NCI-H146 treated with DMSO at 0.1 percent for 48 hours (cell line): ENCODE results near the gene IRF2BPL.
A peak's percentile ranks its signal among the peaks of the same experiment; 100 is the strongest.

ENCODE experiments used
- DNase-seq: peaks from one replicate; lab custom pipeline; 2025; ENCODE audit not compliant: unreplicated experiment; lab: John Stamatoyannopoulos, UW

The IRF2BPL gene

DNA sequence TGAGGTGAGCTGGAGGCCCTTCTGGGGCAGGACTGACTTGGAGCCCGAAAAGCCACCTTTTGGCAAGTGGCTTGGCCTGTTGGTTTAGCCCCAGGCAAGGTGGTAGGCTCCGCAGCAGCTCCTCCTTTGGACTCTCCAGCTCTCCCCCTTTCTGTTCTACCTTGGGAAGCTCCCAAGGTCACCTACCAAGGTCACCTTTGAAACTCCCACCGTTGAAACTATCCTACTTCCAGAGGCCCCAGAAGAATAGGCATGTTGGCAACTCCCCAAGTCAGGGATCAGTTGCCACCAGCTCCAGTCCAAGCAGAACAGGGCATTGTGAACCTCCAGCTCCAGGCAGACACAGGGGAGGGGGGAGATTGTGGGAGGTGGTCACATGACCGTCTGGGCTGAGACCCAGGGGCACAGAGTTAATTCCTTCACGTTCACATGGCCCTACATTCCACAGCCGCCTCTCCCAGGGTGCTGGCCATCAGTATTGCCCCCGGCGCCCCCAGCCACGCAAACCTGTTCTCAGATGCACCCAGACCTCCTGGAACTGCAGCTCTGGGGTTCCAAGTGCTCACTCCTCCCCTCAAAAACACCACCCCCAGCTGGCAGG is 14.4 kb downstream of the IRF2BPL start:
- no peak for DNase-seq

DNA sequence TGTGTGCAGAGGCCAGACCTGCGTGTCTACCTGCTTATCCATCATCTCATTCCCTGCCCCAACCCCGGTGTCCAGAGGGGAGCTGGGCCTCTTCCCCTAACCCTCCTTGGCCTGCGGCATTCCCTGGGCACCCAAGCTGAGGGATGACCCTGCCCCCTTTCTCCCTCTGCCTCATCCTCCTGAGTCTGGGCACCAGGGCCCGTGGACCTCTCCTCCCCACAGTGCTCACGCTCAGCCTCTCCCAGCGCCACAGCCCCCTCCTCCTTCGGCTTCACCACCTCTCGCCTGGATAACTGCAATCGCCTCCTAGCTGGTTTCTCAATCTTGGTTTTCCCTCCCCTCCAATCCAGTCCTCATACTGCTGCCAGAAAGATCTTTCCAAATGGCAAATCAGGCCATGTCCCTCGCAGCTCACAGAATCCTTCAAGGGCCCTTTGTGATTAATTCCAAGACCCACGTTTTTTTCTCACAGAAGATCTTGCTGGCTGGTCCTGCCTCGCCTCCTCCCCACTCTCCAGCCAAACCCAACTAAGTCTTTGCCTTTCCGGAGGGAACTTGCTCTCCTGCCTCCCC is 16.2 kb downstream of the IRF2BPL start:
- DNase-seq: no peak

DNA sequence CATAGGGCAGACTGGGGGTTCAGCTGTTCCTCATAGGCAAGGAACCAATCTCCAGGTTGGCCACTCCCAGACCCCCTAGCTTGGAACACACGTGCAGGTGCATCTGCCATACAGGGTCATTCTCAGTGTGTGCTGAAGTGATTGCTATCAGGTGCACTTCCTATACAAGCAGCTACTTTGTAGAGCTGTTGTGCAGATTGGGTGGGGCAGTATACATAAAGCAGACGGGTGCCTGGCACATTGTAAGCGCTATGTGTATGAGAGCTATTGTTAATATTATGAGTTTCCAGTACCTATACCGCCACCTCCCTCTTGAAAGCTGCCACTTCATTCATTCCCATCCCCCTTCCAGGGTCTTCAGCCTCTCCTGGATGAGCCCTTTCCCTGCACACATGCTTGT is 17.3 kb downstream of the IRF2BPL start:
- DNase-seq: peak; percentile 19

DNA sequence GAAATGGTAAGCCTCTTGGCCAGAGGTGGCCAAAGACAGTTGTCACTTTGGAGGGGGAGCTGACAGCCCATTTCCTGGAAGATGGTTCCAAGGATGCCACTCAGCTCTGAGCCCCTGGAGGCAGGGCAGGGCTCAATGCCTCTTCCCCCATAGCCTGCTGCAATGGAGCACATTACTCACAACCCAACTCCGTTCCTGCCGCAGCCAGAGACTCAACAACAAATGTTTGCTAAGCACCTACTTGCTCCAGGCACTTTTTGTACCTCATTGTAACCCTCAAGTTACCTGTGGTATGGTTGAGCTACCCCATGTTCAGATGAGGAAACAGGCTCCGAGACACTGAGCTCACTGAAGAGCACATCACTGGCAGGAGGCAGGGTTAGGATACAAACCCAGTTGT is 19.5 kb downstream of the IRF2BPL start:
- no peak for DNase-seq

DNA sequence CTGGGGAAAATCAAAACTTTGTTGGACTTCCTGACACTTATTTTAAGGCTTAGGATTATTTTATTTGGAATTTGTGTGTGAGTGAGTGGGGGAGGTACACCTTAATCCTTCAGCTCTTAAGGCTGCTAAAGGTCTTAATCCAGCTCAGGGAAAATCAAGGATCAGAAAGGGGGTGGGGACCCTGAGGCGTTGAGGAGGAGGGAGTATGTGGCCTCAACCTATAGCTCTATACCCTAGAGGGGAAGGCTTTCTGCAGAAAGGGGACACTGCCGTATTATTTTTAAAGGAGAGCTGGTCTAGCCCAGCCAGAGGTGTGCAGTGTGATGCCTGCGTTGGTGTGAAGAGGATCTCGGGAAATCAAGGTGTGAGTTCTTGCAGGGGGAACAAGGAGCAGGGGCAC is 20.0 kb downstream of the IRF2BPL start:
- no peak for DNase-seq

DNA sequence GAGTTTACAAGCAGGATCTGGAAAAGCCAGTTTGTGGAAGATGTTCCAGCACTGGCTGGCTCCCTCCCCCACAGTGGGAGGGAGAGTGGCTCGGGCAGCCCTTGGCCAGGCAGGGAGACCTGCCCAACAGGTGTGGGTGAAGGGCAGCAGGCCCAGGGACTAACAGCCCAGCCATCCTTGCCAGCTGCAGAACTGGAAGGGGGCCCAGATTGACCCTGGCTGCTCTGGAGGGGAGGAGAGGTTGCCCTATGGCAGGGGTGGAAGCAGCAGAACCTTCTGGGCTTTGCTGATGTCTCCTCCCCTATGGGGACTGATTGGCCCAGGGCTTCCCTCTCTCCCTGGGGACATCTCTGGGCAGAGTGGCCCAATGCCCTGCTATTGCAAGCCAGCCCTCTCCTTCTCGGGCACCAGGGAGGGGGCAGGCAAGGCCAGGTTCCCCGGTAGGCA is 20.5 kb downstream of the IRF2BPL start:
- DNase-seq: no peak

DNA sequence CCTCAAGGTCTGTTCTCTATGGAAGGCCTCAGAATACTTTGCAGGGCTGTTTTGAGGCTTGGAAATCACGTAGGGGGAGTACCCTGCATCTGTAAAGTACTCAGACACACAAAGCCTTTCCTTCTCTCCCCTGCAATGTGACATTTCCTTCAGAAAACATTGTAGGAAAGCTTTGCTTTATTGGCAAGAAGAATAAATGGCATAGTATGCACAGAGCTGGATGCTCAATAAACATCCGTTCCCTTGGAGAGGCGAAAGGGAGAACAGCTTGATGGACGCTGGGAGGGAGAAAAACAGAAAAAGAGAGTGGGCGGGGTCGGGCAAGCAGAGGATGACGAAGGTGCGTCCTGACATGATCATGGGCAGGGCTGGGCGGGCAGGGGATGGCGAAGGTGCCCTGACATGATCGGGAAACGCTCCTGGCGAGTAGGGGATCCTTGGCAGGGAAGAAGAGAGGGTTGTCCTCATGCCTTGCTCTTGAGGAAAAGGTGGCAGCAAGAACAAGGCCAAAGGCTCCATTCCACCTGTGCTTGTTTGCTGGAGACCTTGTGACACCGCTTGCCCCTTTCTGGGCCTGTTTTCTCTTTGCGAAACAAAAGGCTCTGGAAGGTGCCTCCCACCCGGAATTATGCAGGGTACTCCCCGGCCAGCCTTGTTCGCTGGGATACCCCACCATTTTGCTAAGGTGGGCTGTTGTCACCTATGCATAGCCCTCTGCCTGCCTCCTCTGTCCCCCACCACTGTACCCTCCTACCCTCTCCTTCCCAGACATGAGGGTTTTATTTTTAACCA is 21.1 kb downstream of the IRF2BPL start:
- DNase-seq: no peak

DNA sequence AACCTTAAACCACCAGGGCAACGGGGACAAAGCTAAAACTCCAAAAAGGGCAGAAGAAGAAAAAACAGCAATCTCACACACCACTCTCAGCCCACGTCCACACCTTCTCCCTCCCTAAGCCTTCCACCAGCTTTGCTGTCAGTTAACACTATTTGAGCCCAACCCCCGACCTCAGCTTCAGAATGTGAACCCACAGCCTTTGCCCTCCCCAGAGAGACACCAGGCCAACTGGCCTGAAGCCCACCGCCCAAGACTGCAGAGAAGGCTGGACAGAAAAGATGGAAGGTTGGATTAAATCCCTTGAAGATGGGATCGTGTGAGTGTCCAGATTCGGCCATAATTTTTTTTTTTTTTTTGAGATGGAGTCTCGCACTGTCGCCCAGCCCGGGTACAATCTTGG is 22.4 kb downstream of the IRF2BPL start:
- no peak for DNase-seq

DNA sequence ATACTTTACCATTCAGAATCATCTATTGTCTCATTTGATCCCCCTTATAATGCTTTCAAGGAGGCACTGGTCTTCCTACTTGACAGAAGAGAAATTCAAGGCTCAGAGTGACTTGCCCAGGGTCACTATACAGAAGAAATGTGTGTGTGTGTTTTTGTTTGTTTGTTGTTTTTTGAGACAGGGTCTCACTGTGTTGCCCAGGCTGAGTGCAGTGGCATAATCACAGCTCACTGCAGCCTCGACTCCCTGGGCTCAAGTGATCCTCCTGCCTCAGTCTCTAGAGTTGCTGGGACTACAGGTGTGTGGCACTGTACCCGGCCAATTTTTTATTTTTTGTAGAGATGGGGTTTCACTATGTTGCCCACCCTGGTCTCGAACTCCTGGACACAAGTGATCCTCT is 22.9 kb downstream of the IRF2BPL start:
- DNase-seq: no peak

DNA sequence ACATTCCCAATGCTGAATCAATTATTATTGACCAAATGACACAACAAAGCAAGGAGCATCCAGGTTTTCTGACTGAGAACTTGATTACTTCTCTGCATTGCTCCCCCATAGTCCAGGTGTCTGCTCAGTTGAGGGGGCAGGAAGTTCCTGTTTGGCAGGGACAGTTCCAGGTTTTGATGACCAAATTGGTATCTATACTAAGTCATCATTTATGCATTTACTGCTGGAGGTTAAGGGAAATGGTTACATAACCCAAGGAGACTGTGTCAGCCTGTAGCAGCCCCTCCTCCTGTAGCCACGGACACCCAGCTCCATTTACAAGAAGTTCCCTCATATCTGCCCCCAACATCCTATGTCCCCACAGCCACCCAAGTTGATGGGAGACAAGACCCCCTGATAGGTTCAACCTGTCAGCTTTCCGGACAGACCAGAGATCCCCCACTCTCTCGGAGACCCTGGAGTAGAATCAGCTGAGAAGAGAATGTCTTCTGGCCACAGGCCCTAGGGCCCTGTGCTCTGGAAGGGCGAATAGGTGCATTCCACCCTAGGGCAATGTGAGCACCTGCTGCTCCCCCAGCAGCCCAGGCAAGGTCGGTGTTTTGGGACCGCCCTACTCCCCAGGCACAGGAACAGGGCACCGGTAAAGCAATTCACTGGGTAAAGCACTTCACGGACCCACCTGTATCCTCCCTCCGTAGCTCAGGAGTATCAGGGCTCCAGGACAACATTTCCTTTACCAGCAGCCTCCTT is 23.6 kb downstream of the IRF2BPL start:
- DNase-seq: no peak

DNA sequence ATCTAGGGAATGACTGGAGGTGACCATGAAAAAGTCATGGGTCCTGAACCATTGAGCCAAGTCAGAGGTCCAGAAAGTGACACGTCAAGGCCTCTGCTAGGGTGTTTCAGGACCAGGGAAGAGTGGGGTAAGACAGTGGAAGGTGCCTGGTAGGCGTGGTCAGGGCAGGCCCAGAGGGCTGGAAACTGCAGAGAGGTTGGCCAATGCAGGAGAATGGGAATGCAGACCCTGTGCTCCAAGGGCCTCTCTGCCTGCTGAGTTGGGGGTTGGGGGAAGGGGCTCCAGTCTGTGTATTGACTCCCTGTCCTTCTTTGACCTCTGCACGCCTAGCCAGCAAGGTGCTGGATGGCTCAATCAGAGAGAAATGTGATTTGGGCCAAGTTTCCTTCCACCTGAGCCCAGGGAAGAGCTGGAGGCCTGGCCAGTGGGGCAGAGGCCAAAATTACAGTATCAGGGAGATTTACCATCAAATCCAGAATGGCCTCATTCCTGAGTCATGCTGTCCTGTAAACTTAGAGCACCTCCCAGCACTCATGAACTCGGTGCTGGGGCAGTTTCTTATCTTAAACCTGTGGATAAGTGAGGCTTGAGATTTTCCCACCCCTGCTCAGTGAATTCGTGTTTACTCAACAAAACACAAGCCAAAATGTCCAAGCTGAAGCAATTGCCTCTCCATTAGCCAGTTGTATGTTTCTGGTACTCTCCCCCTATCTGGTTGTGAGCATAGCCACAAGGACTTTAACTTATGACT is 24.4 kb downstream of the IRF2BPL start:
- no peak for DNase-seq

DNA sequence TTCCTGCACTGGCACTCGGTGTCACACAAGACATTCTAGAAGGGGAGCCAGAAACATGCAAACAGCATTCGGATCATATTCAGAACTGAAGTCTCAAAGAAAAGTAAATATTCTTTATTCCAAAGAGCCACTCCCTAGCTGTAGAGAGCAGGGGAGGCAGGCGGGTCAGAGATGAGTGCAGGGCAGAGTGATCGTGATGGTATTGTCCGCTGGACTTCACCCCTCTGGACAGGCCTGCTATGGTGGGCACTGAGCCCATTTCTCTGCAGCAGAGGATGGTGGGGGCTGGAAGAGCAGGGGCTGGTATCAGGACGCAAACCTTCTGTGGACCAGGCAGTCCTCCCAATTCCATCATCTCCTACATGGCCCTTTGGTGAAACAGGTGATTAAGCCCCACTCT is 25.6 kb downstream of the IRF2BPL start:
- no peak for DNase-seq

DNA sequence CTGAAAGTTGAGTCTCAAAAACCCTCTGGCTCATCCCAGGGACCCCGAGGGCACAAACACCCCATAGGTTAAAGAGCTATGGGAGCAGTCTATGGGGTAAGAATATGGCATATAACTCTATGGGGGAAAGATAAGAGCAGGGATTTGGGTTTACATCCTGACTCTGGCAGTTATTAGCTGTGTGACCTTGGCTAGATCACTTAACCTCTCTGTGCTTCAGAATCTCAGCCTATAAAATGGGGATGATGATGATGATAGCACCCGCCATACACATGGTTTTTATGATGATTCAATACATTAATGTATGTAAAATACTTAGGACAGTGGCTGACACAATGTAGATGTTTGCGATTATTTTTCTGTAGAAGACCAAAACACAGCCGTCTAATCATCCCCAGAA is 26.2 kb downstream of the IRF2BPL start:
- no peak for DNase-seq

DNA sequence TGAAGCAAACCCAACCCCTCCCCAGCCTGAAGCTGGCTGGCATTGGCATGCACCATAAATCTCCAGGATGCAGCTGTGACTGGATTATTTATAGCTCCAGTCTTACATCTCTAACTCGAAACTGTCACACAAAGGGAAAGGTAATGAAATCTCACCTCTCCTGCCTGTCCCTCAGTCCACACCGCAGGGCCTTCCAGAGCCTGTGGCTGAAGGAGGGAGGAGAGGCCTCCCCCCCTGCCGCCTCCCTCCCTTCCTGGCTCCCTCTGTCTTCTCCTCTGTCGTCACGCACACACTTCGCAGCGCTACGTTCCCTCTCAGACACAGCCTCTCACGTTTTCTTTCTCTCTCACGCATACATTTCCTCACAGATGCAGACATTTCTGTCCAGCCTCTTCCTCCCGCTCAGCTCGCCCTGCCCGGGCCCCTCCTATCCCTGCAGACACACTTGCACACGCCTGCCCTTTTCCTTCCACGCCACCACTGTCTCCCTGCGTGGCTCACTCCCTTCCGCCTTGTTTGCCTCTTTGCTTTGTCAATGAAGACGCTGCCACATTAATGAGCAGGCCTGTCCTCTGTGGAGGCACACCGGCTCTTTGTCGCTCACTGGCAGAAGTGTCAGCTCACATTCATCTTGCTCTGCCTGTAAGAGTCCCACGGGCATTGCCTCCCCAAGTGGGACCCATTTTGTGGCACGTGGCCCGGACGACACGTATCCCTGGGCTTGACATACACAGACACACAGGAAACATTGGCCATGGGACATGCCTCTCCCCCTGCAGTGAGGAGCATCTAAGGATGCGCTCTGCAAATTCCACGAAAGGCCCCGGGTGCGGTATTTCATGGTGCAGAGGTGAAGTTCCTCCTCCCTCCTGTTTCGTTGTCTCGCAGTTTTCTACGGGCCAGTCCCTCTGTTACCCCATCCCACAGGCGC is 27.9 kb downstream of the IRF2BPL start:
- DNase-seq: no peak

DNA sequence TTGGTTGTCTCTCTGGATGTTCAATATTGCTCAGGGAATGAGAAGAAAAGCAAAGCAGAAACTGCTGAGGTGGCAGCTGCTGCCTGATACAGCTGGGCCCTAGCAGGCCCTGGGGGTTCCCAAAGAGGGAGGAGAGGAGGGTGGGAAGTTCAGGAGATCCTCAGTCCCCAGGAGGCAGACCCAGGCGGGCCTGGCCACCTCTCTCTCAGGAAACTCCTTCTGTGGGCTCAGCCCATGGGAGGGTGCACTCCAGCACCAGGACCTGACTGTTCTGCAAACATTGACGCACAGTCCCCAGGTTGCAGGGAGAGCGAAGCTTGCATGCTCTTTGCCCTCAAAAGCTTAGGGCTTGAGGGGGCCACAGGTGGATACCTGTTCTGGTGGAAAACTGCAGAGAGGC is 29.6 kb downstream of the IRF2BPL start:
- DNase-seq: no peak

DNA sequence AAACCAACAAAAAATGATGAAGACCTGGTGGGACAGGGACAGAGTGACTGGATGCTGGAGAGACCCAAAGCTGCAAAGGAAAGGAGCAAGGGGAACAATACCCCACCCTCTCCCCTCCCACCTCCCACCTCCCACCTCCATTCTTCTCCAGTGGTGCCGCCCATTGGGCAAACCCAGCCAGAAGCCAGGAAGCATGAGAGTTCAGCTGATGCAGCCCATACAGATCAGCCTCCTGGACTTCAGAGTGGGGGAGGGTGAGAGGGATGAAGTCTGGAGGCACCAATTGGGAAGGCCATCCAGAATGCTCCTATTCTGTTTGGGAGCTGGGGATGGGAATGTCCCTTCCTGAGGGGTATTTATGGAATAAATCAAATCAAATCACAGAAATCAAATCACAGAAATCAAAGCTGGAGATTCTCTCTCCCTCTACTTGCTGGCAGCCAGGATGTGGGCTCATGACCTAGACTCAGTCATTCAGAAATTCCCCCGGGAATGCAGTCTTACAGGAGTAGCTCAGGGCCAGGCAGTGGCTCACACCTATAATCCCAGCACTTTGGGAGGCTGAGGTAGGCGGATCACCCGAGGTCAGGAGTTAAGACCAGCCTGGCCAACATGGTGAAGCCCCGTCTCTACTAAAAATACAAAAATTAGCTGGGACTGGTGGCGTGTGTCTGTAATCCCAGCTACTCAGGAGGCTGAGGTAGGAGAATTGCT is 31.1 kb downstream of the IRF2BPL start:
- DNase-seq: no peak

DNA sequence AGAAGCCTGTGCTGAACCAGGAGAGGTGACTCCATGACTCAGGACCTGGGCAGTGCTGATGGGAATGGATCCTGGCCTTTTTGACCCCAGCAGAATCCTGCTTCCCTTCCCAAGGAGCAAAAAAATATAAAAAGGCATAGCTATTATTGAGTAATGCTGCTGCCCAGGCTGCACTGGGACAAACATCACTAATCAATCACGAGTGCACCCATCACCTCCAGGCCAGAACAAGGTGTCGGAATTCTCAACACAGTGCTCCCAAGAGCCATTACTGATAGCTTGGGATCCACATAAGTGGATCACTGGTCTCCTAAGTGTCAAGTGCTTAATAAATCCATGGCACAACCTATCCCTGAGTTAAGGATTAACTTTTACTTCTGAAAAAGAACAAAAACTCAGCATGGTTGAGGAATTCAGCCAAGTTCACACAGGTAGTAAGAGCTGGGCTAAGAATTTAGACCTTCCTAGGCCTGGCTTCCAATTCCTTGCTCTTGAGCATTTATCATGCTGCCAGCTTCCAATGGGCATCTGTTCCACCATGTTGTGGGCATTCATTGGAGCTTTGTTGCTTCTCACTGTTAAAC is 31.9 kb downstream of the IRF2BPL start:
- DNase-seq: no peak

DNA sequence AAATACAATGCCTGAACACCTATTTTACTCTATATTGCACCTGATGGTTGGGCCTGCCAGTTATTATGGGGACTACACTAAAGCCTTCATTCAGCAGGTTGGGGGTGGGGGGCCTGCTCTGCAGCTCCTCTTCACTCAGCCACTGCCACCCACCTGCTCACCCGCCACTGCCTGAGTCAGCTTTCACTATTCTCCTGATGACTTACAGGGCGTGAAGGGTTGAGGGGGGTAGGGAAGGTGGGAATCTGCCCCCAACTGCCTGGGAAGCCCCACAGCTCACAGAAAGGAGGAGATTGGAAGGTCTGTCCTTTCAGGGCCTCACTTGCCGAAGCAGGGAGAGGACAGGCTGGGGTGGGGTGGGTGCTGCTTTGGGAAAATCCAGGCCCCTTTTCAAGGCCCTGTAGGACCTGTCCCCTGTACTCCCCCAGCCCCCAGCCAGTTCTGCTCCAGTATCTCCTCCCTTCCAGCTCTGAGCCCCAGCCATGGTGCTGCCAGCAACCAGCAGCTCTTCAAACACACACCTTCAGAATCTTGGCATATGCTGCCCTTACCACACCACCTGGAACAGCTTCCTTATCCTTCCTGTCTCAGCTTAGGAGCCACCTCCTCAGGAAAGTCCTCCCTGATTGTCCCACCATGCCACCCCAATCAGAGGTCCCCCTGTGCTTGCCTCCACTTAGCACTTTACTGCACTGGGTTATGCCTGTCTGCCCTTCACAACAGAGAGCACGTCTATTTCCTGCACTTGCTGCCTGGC is 33.1 kb downstream of the IRF2BPL start:
- DNase-seq: no peak
